Measurements from ENCODE around the gene RAB3GAP2.

- no peak for TF ChIP-seq CTCF (conservative IDR thresholded peaks at IDR 0.05; ENCODE audit: low read length)
- TF ChIP-seq EZH2phosphoT487 (IDR thresholded peaks at IDR 0.05; ENCODE audit: borderline replicate concordance): no peak
These were observed 122.5 kb downstream of the RAB3GAP2 start for GRCh38 chr1:220149742-220150141.
